H1 (cell line): ENCODE data around the gene MYLK. TPM values are rescaled to one million over a fixed set of nuclear protein-coding genes. Genes with fewer than 3 reads are reported as not detected.
A peak's percentile ranks its signal among the peaks of the same experiment; 100 is the strongest.

Source experiments
- BACH1 ChIP-seq: IDR thresholded peaks from 2 replicates; pipeline ENCODE4 v1.6.1; 2012; ENCODE audit warnings: low read length, improper control_type of control experiment
- KDM4A ChIP-seq: IDR thresholded peaks from one replicate; pipeline ENCODE4 v1.7.1; 2012; ENCODE audit warnings: low read depth, mild to moderate bottlenecking, moderate library complexity, low read length, inconsistent platforms; ENCODE audit not compliant: severe bottlenecking
- POLR2AphosphoS5 ChIP-seq: IDR thresholded peaks from 2 replicates; pipeline ENCODE4 v1.6.1; 2011; ENCODE audit warnings: low read depth, low read length
- RAD21 ChIP-seq, 2 experiments: IDR thresholded peaks in 1 of 2; conservative IDR thresholded peaks in 1 of 2; 2 replicates each; pipeline ENCODE4 v1.6.1; 2011; ENCODE audit warnings: low read depth in 2 of 2, low read length in 2 of 2, improper control_type of control experiment in 1 of 2, inconsistent platforms in 1 of 2, mild to moderate bottlenecking in 1 of 2, moderate library complexity in 1 of 2
- SIN3A ChIP-seq, 2 experiments: IDR thresholded peaks in 1 of 2; conservative IDR thresholded peaks in 1 of 2; 2 replicates each; pipeline ENCODE4 v1.6.1; 2011 to 2012; ENCODE audit warnings: low read length in 2 of 2, improper control_type of control experiment in 1 of 2, low read depth in 1 of 2, mild to moderate bottlenecking in 1 of 2
- SP1 ChIP-seq: IDR thresholded peaks from 2 replicates; pipeline ENCODE4 v1.6.1; 2011; ENCODE audit warnings: low read depth, low read length
- TCF12 ChIP-seq: IDR thresholded peaks from 2 replicates; pipeline ENCODE4 v1.6.1; 2011; ENCODE audit warnings: low read depth, mild to moderate bottlenecking, low read length
- polyA plus RNA-seq, 7 experiments: library from polyadenylated mRNA; depleted of rRNA in 3 of 7; stranded (reverse) in 5 of 7; unstranded in 2 of 7; fragments of >200 nt in 5 of 7; fragments of 200-250 nt in 2 of 7; gene quantifications; 1 replicate in 5 of 7; 2 replicates in 1 of 7; 4 replicates in 1 of 7; pipeline versions ENCODE4 v1.2.1 to v1.2.3, GENCODE V29; 2011 to 2013; ENCODE audit warnings: missing spikeins in 2 of 7, mixed read lengths in 2 of 7
- total RNA-seq: library from RNA; stranded (reverse); fragmentation: NEBNext Ultra II Directional; extraction: Animal tissue kit (Norgen Biotek cat#: 25700); gene quantifications from 2 replicates; pipeline ENCODE4 v1.2.1, GENCODE V29; 2021

The MYLK gene
- total and polyA plus RNA-seq, 2 of the 8 experiments (the other 6 are each of a cell fraction or from before 2014, with no cell fraction given), result 11.6 to 21.3 TPM

GRCh38 chr3:123642182-123642956 is 241.8 kb downstream of the MYLK start (continued):
- no peak for TF ChIP-seq KDM4A
- TF ChIP-seq SIN3A (conservative IDR thresholded peaks at IDR 0.05 in 1 of 2, IDR thresholded peaks at IDR 0.05 in 1 of 2; ENCODE audit: low read depth in 1 of 2, low read length in 2 of 2), result peak in 1 of 2 experiments; percentile 31; a peak in 1 of 4 replicates
- TF ChIP-seq RAD21 (IDR thresholded peaks at IDR 0.05 in 1 of 2, conservative IDR thresholded peaks at IDR 0.05 in 1 of 2; ENCODE audit: low read depth in 2 of 2, low read length in 2 of 2), result peak; percentile 76 to 79
- TF ChIP-seq TCF12, result no peak
- peak; percentile 23; the same call in 1 of the 2 replicates for TF ChIP-seq BACH1
- TF ChIP-seq SP1, result 0 out of 2 replicates have a peak, but pooled peaks have one; percentile 8
- peak; percentile 51; the same call in 1 of the 2 replicates for TF ChIP-seq POLR2AphosphoS5
